ENCODE results near the gene ZBTB34.

ZBTB34 gene

DNA sequence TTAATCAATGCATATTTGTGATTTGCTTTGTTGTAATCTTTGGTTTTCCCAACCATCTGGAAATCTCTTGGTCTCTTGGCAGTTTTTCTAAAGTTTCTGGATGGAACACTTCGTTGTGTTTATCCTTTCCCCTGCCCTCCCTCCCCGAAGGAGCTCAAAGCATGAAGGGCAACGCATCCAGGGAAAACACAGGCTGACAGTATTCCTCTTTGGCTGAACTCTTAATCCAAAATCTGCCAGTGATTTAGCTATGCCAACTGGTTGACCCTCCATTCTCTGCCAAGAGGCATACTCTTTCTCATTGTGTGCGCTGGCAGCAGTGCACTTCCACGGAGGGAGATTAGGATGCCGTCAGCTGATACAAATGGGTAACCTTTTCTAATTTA, 20.5 kb downstream of the ZBTB34 start:
- TF ChIP-seq, protein P1, sequence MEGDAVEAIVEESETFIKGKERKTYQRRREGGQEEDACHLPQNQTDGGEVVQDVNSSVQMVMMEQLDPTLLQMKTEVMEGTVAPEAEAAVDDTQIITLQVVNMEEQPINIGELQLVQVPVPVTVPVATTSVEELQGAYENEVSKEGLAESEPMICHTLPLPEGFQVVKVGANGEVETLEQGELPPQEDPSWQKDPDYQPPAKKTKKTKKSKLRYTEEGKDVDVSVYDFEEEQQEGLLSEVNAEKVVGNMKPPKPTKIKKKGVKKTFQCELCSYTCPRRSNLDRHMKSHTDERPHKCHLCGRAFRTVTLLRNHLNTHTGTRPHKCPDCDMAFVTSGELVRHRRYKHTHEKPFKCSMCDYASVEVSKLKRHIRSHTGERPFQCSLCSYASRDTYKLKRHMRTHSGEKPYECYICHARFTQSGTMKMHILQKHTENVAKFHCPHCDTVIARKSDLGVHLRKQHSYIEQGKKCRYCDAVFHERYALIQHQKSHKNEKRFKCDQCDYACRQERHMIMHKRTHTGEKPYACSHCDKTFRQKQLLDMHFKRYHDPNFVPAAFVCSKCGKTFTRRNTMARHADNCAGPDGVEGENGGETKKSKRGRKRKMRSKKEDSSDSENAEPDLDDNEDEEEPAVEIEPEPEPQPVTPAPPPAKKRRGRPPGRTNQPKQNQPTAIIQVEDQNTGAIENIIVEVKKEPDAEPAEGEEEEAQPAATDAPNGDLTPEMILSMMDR (IDR thresholded peaks at IDR 0.05; ENCODE audit: low read depth, low read length, missing control alignments) = no peak
- DNase-seq (ENCODE audit: extremely low read depth, low read depth) = no peak
- no peak overlapping the region for H3K4me3 ChIP-seq (replicated peaks; ENCODE audit: low read depth, low read length)

DNA sequence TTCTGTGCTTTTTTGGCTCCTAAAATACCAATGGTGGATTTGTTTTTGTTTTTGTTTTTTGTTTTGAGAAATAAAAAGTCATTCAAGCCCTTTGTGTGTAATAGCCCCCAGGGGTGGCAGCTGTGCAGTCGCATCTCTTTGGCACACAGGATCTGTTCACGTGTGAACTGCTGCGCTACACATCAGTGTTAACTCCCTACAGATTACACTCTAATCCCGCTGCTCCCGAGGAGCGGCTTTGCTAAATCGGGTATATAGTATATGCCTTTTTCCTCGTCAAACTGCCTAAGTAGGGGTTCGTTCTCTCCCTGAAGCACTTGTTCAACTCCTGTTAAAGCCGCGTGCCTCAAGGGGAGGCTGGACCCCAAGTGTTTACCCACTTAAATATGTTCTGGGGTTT, 22.3 kb downstream of the ZBTB34 start:
- DNase-seq (ENCODE audit: extremely low read depth, low read depth) = no peak
- TF ChIP-seq, protein P1 (IDR thresholded peaks at IDR 0.05; ENCODE audit: low read depth, low read length, missing control alignments) = no peak
- H3K4me3 ChIP-seq (replicated peaks; ENCODE audit: low read depth, low read length) = no peak overlapping the region

DNA sequence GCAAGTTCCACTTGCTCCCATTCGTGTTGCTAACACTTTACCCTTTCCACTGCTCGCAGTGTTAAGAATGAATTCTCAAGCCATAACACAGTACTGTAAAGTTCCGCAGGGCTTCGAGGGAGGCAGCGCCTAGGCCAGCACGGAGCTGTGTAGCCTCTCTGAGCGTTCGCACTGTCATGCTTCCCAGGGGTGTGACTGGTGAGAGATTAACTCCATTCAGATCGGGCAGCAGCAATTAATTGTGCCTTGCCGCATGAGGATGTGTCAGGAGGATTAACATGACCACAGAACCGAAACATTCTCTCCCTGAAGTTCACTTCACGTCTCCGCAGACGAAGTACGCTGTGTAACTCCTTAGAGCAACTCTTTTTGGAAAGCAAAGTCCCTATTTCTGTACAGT, 23.2 kb downstream of the ZBTB34 start:
- DNase-seq (ENCODE audit: extremely low read depth, low read depth) = no peak
- TF ChIP-seq, protein P1 (IDR thresholded peaks at IDR 0.05; ENCODE audit: low read depth, low read length, missing control alignments) = no peak
- no peak overlapping the region for H3K4me3 ChIP-seq (replicated peaks; ENCODE audit: low read depth, low read length)

DNA sequence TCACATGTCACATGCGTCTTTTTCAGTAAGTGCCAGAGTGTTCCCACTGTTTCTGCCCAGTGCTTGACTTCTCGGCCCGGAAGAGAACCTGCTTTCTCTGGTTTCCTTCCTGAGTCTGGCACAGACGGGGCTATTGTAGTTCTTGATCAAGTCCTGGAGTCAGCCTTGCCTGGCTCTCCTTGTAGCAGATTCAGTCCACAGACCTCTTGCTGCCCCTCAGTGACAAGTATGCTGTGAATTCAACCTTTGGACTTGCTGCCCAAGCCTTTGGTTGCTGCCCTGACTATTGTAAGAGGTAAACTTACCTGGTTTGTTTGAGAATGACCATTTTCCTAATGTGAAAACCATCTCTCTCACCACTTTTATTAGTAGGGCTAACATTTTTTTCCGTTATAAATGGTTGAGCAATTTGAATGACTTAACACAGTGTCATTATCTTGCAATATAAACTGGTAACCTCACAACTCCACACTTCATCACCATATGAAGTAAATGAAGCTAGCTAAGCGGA, 24.7 kb downstream of the ZBTB34 start:
- no peak overlapping the region for H3K4me3 ChIP-seq (replicated peaks; ENCODE audit: low read depth, low read length)
- TF ChIP-seq, protein P1 (IDR thresholded peaks at IDR 0.05; ENCODE audit: low read depth, low read length, missing control alignments) = no peak
- no peak for DNase-seq (ENCODE audit: extremely low read depth, low read depth)

DNA sequence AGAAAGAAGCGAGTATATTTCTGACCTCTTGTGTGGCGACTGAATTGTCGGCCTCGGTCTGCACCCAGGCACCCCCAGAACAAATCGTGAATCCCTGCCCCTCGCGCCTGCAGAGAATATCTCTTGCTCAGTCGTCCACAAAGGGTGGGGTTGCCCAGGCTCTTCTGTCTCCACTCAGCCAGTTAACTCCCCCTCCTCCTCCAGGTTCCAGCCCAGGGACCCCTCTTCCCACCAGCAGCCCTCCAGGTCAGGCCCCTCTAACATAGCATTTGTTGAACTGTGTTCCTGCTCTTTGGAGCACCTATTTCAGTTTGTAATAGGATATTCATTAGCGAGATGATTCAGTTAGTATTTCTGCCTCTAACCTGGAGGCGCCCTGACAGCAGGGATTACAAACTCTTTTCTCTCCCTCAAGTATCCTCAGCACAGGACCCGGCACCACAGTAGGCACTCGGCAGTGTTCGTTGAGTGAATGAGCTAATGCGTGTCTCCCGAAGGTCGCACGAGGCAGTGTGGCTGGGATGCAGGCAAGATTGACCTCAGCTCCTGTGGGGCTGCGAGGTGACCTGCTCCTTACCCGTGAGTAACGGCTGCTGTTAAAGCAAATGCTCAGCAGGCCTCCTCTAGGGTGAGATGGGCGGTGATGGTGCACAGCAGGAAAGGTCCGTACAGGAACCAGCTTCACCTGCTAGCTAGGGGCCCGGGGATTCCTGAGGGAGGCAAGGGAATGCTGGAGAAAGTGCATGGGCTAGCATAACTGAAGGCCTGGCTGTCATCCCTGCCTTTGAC, 25.8 kb downstream of the ZBTB34 start:
- TF ChIP-seq, protein P1 (IDR thresholded peaks at IDR 0.05; ENCODE audit: low read depth, low read length, missing control alignments) = no peak
- no peak for DNase-seq (ENCODE audit: extremely low read depth, low read depth)
- no peak overlapping the region for H3K4me3 ChIP-seq (replicated peaks; ENCODE audit: low read depth, low read length)

DNA sequence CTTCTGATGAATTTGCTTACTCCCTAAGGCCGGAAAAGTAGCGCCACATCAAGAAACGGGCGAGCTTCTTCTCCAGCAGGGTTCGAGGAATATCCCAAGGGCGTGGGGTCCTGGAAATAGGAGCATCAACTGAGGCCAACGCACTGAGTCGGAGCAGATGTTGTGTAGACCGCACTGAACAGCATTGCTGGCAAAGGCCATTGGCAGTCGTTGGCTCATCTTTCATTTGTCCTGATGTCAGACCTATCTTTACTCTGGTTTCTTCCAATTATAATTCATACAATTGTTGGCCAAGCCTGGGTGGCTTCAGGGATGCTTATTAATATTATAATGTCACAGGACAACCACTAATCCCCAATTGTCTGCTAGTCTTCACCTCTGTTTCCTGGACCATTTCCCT, 26.5 kb downstream of the ZBTB34 start:
- no peak overlapping the region for H3K4me3 ChIP-seq (replicated peaks; ENCODE audit: low read depth, low read length)
- DNase-seq (ENCODE audit: extremely low read depth, low read depth) = no peak
- TF ChIP-seq, protein P1 (IDR thresholded peaks at IDR 0.05; ENCODE audit: low read depth, low read length, missing control alignments) = no peak

All from HFF-Myc (cell line).